Psoas muscle (tissue), 8 donors: ENCODE results near the gene ARHGEF26. TPM values are rescaled to one million over a fixed set of nuclear protein-coding genes. Genes with fewer than 3 reads are reported as not detected.

Source experiments
- ATAC-seq, 4 donors: fragments of 200-7000 bp; cut with Tn5 transposase; one replicate each; pipeline ENCODE4 v1.9.1; 2020; ENCODE audit warnings: moderate library complexity in 3 of 4, mild to moderate bottlenecking in 2 of 4
- DNase-seq, 2 donors: peaks; one replicate each; pipeline ENCODE4 v3.0.0-alpha.2; 2020
- H3K27ac ChIP-seq: fragments of 200-600 bp; one replicate; pipeline ENCODE4 v1.8.0; 2022
- H3K27me3 ChIP-seq, 3 donors: fragments of 200-600 bp in 1 of 3; one replicate each; pipeline versions ENCODE4 v1.6.1 to v1.8.0; 2013 to 2022; ENCODE audit warnings: low read length in 2 of 3, mild to moderate bottlenecking in 2 of 3, moderate library complexity in 1 of 3; ENCODE audit not compliant: insufficient read depth in 3 of 3
- H3K36me3 ChIP-seq, 2 donors: fragments of 200-600 bp in 1 of 2; one replicate each; pipeline versions ENCODE4 v1.6.1 to v1.8.0; 2013 to 2022; ENCODE audit warnings: low read depth in 1 of 2, mild to moderate bottlenecking in 1 of 2, moderate library complexity in 1 of 2; ENCODE audit not compliant: insufficient read depth in 1 of 2
- H3K4me1 ChIP-seq: fragments of 200-600 bp; one replicate; pipeline ENCODE4 v1.8.0; 2022
- H3K4me3 ChIP-seq: fragments of 200-600 bp; one replicate; pipeline ENCODE4 v1.8.0; 2022; ENCODE audit warnings: mild to moderate bottlenecking
- H3K9me3 ChIP-seq: fragments of 200-600 bp; one replicate; pipeline ENCODE4 v1.8.0; 2022
- CTCF ChIP-seq: fragments of 200-600 bp; IDR thresholded peaks from one replicate; pipeline ENCODE4 v1.8.0; 2022; ENCODE audit warnings: antibody characterized with exemption
- whole genome bisulfite sequencing, 3 donors: extraction: QIAGEN DNeasy Blood & Tissue Kit; methylation state at CpG; one replicate each; pipeline versions ENCODE4 v1.1.6 to v1.1.7; 2013; 5-methylcytosine and 5-hydroxymethylcytosine counted together
- intact Hi-C, 2 donors: fragments of 100-400 bp; cut with DNase I; formaldehyde crosslinking; loops; one replicate each; pipeline versions ENCODE4 v1.11.0 to v1.14.2; 2022
- polyA plus RNA-seq, 3 donors: library from polyadenylated mRNA; stranded (reverse); fragments of 200-250 nt; gene quantifications; one replicate each; pipeline ENCODE4 v1.2.3, GENCODE V29; 2013
- total RNA-seq, 4 donors: library from RNA; stranded (reverse); fragmentation: NEBNext Ultra II Directional in 2 of 4; extraction: Animal tissue kit (Norgen Biotek cat#: 25700) in 2 of 4; gene quantifications; one replicate each; pipeline versions ENCODE4 v1.2.1 to v1.2.4, GENCODE V29; 2021 to 2023
- donor health status: healthy with polysubstance abuse.
- donor health status: DM: no; HTN: no; CAD: no; lungs with moderate emphysema.
- donor health status: Bipolar disorder and iron deficiency.
- donor health status: healthy.
- donor health status: DM: yes; HTN: yes; CAD: no.
- donor health status: DM: no; HTN: no; CAD: no.
- donor health status: DM: no; HTN: no; CAD: no.
- donor health status: DM: yes; HTN: yes; CAD: no.

Gene ARHGEF26
- total and polyA plus RNA-seq, 7 donors: 0.35 to 1.8 (median 0.42) TPM

GRCh38 chr3:154164387-154164786 is 43.2 kb downstream of the ARHGEF26 start:
- intact Hi-C loops: no loop called here
- DNase-seq: no peak
- WGBS, 3 donors: 73 to 84% (median 74%) methylated on average over 2 of the region's 2 CpGs
- Histone ChIP-seq H3K36me3 (no peaks in the 10 kb centered on the region), H3K4me3 (no peak overlapping the region), H3K4me1 (no peaks in the 10 kb centered on the region), H3K9me3 (no peaks in the 10 kb centered on the region), H3K27me3 (no peaks in the 10 kb centered on the region), H3K27ac (no peak overlapping the region)
- ATAC-seq: no peak
- TF ChIP-seq CTCF: no peak

GRCh38 chr3:154168998-154169795 is 48.0 kb downstream of the ARHGEF26 start:
- no peaks in the 10 kb centered on the region for H3K9me3 ChIP-seq
- no peak overlapping the region for H3K4me3 ChIP-seq
- no peak overlapping the region for H3K27ac ChIP-seq
- 87 to 91% (median 90%) methylated on average over 9 of the region's 9 CpGs for WGBS, 3 donors
- no peaks in the 10 kb centered on the region for H3K27me3 ChIP-seq
- intact Hi-C loops: no loop called here
- no peaks in the 10 kb centered on the region for H3K36me3 ChIP-seq
- no peak for TF ChIP-seq CTCF
- no peaks in the 10 kb centered on the region for H3K4me1 ChIP-seq
- ATAC-seq (no peak), DNase-seq (no peak)

GRCh38 chr3:154169796-154170110 is 48.6 kb downstream of the ARHGEF26 start:
- DNase-seq: no peak
- ATAC-seq: no peak
- no peak for TF ChIP-seq CTCF
- intact Hi-C loops: no loop called here
- no peaks in the 10 kb centered on the region for H3K36me3 ChIP-seq
- no peak overlapping the region for H3K27ac ChIP-seq
- no peaks in the 10 kb centered on the region for H3K27me3 ChIP-seq
- H3K9me3 ChIP-seq: no peaks in the 10 kb centered on the region
- H3K4me1 ChIP-seq: no peaks in the 10 kb centered on the region
- WGBS, 3 donors: 93 to 97% (median 96%) methylated on average over 1 of the region's 1 CpG
- H3K4me3 ChIP-seq: no peak overlapping the region

GRCh38 chr3:154170300-154170699 is 49.1 kb downstream of the ARHGEF26 start:
- no peaks in the 10 kb centered on the region for H3K4me1 ChIP-seq
- no peak overlapping the region for H3K4me3 ChIP-seq
- intact Hi-C loops: no loop called here
- no peak for ATAC-seq
- DNase-seq: no peak
- 88 to 95% (median 90%) methylated on average over 1 of the region's 1 CpG for WGBS, 3 donors
- H3K9me3 ChIP-seq: no peaks in the 10 kb centered on the region
- H3K36me3 ChIP-seq: no peaks in the 10 kb centered on the region
- H3K27ac ChIP-seq: no peak overlapping the region
- H3K27me3 ChIP-seq: no peaks in the 10 kb centered on the region
- no peak for TF ChIP-seq CTCF

GRCh38 chr3:154175041-154175440 is 53.9 kb downstream of the ARHGEF26 start:
- intact Hi-C loops: no loop called here
- ATAC-seq (no peak), DNase-seq (no peak)
- Histone ChIP-seq H3K9me3 (no peaks in the 10 kb centered on the region), H3K27me3 (no peaks in the 10 kb centered on the region), H3K36me3 (no peaks in the 10 kb centered on the region), H3K27ac (no peak overlapping the region), H3K4me3 (no peak overlapping the region), H3K4me1 (no peaks in the 10 kb centered on the region)
- no peak for TF ChIP-seq CTCF
- 73 to 78% (median 75%) methylated on average over 3 of the region's 3 CpGs for WGBS, 3 donors
